ENCODE measurements around the gene SPPL2A. TPM values are rescaled to one million over a fixed set of nuclear protein-coding genes. Genes with fewer than 3 reads are reported as not detected.

Gene SPPL2A
- total RNA-seq, 1 experiment from 2014 or later = 100 TPM

- no peak for DNase-seq (ENCODE audit: low spot score)
- CTCF ChIA-PET = interaction anchor here (1.0 kb wide), 1 partner anchor 9 kb away, joined by 3 read pairs; no protein-coding TSS in a partner anchor
- POLR2A ChIA-PET (ENCODE audit: low non-redundant PET) = no interaction called here
- H3K27me3 ChIP-seq (replicated peaks; ENCODE audit: insufficient read depth, low read depth, low read length, poor library complexity) = no peaks in the 10 kb centered on the region
- H3K36me3 ChIP-seq (ENCODE audit: insufficient read depth, low read length, poor library complexity, severe bottlenecking) = peaks cover 7% of the 10 kb centered on the region
- peaks cover 20% of the 10 kb centered on the region for H3K4me1 ChIP-seq (ENCODE audit: insufficient read depth, low read length, poor library complexity, severe bottlenecking)
- H3K27ac ChIP-seq (ENCODE audit: low read depth, low read length, poor library complexity, severe bottlenecking) = peak overlapping the region; percentile 68
- H3K9me3 ChIP-seq (ENCODE audit: low read depth, low read length, poor library complexity, severe bottlenecking) = no peaks in the 10 kb centered on the region
- intact Hi-C loops (cut with micrococcal nuclease; ENCODE audit: unreplicated experiment) = no loop called here
- no peak overlapping the region for H3K4me3 ChIP-seq (ENCODE audit: low read depth, low read length, poor library complexity, severe bottlenecking)
- TF ChIP-seq CTCF (conservative IDR thresholded peaks at IDR 0.05; ENCODE audit: low read depth, low read length) = no peak
- TF ChIP-seq EZH2 (IDR thresholded peaks at IDR 0.05; ENCODE audit: borderline replicate concordance, low read depth, low read length, poor library complexity, severe bottlenecking) = no peak
- no TSS peak for BruUV-seq (replicated peaks)
Observed at GRCh38 chr15:50753463-50753862, 12.0 kb downstream of the SPPL2A start.

DNA sequence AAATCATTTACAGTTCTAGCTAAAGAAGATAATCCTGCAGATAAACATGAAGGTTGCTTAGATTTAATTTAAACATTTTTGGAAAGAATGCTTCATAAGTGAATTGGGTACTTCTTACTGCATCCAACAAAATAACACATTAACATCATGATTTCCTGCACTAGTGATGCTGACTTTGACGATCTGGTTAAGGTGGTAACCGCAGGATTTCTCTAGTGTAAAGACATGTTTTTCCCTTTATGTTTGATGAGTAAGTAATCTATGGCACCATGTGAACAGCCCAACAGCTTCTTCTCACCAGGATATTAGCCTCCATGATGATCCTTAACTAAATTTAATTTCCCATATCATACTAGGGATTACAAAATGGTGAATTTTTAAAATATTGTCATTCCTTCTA is 14.1 kb downstream of the SPPL2A start:
- TF ChIP-seq EZH2 (IDR thresholded peaks at IDR 0.05; ENCODE audit: borderline replicate concordance, low read depth, low read length, poor library complexity, severe bottlenecking) = no peak
- TF ChIP-seq CTCF (conservative IDR thresholded peaks at IDR 0.05; ENCODE audit: low read depth, low read length) = no peak
- DNase-seq (ENCODE audit: low spot score) = no peak
- Histone ChIP-seq H3K4me1 (ENCODE audit: insufficient read depth, low read length, poor library complexity, severe bottlenecking) (peaks cover 20% of the 10 kb centered on the region), H3K27ac (ENCODE audit: low read depth, low read length, poor library complexity, severe bottlenecking) (no peak overlapping the region), H3K4me3 (ENCODE audit: low read depth, low read length, poor library complexity, severe bottlenecking) (no peak overlapping the region), H3K36me3 (ENCODE audit: insufficient read depth, low read length, poor library complexity, severe bottlenecking) (peaks cover 20% of the 10 kb centered on the region), H3K9me3 (ENCODE audit: low read depth, low read length, poor library complexity, severe bottlenecking) (no peaks in the 10 kb centered on the region), H3K27me3 (replicated peaks; ENCODE audit: insufficient read depth, low read depth, low read length, poor library complexity) (no peaks in the 10 kb centered on the region)
- CTCF ChIA-PET = no interaction called here
- intact Hi-C loops (cut with micrococcal nuclease; ENCODE audit: unreplicated experiment) = no loop called here
- BruUV-seq (replicated peaks) = no TSS peak
- POLR2A ChIA-PET (ENCODE audit: low non-redundant PET) = no interaction called here

DNA sequence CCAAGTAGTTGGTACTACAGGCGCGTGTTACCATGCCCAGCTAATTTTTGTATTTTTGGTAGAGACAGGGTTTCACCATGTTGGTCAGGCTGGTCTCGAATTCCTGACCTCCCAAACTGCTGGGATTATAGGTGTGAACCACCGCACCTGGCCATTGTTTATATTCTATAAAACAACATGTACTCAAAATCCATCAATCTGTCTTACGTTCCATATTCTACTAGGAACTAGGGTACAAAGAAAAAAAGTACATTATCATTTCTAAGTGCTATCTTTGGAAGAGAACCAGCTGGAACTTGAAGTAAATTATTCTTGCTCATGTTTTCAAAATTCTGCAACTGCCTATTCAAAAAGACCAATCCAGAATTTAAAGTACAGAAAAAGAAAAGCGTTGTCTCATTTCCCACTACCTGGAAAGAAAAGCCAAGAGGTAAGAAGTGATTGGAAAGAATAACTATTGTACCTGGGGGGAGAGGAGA is 15.2 kb downstream of the SPPL2A start:
- intact Hi-C loops (cut with micrococcal nuclease; ENCODE audit: unreplicated experiment) = no loop called here
- Histone ChIP-seq H3K9me3 (ENCODE audit: low read depth, low read length, poor library complexity, severe bottlenecking) (no peaks in the 10 kb centered on the region), H3K4me1 (ENCODE audit: insufficient read depth, low read length, poor library complexity, severe bottlenecking) (peaks cover 20% of the 10 kb centered on the region), H3K27ac (ENCODE audit: low read depth, low read length, poor library complexity, severe bottlenecking) (no peak overlapping the region), H3K27me3 (replicated peaks; ENCODE audit: insufficient read depth, low read depth, low read length, poor library complexity) (no peaks in the 10 kb centered on the region), H3K4me3 (ENCODE audit: low read depth, low read length, poor library complexity, severe bottlenecking) (no peak overlapping the region), H3K36me3 (ENCODE audit: insufficient read depth, low read length, poor library complexity, severe bottlenecking) (peaks cover 20% of the 10 kb centered on the region)
- no peak for DNase-seq (ENCODE audit: low spot score)
- POLR2A ChIA-PET (ENCODE audit: low non-redundant PET) = interaction anchor here (0.7 kb wide), 1 partner anchor 14 kb away, joined by 3 read pairs; no protein-coding TSS in a partner anchor
- CTCF ChIA-PET = interaction anchor here (0.6 kb wide), 1 partner anchor 402 kb away, joined by 7 read pairs; no protein-coding TSS in a partner anchor
- no peak for TF ChIP-seq EZH2 (IDR thresholded peaks at IDR 0.05; ENCODE audit: borderline replicate concordance, low read depth, low read length, poor library complexity, severe bottlenecking)
- TF ChIP-seq CTCF (conservative IDR thresholded peaks at IDR 0.05; ENCODE audit: low read depth, low read length) = no peak
- no TSS peak for BruUV-seq (replicated peaks)

Measured in A673 (cell line).